ENCODE results near the gene FAM181A. TPM values are rescaled to one million over a fixed set of nuclear protein-coding genes. Genes with fewer than 3 reads are reported as not detected.

The FAM181A gene
- total RNA-seq, 4 donors from 2014 or later: not detected

GRCh38 chr14:93944348-93945069 lies 17.4 kb downstream of the FAM181A start:
- TF ChIP-seq POLR2A (IDR thresholded peaks at IDR 0.05): no peak
- TF ChIP-seq CTCF (IDR thresholded peaks at IDR 0.05): no peak
- no peak for DNase-seq (ENCODE audit: low spot score in 2 of 2)
- 80 to 82% methylated on average over 16 of the region's 16 CpGs for WGBS, 2 donors
- H3K4me3 ChIP-seq (ENCODE audit: low read depth, poor library complexity, severe bottlenecking): no peak overlapping the region
- intact Hi-C loops (cut with DNase I; ENCODE audit: low total_unique reads): no loop called here

- no peak for TF ChIP-seq CTCF (IDR thresholded peaks at IDR 0.05)
- TF ChIP-seq POLR2A (IDR thresholded peaks at IDR 0.05): no peak
- 81 to 88% methylated on average over 5 of the region's 5 CpGs for WGBS, 2 donors
- intact Hi-C loops (cut with DNase I; ENCODE audit: low total_unique reads): no loop called here
- H3K4me3 ChIP-seq (ENCODE audit: low read depth, poor library complexity, severe bottlenecking): no peak overlapping the region
- no peak for DNase-seq (ENCODE audit: low spot score in 2 of 2)
Measured at GRCh38 chr14:93945070-93945399, 17.9 kb downstream of the FAM181A start.

- 74 to 78% methylated on average over 6 of the region's 6 CpGs for WGBS, 2 donors
- no peak for DNase-seq (ENCODE audit: low spot score in 2 of 2)
- TF ChIP-seq CTCF (IDR thresholded peaks at IDR 0.05) (no peak), POLR2A (IDR thresholded peaks at IDR 0.05) (no peak)
- intact Hi-C loops (cut with DNase I; ENCODE audit: low total_unique reads): loop anchor here (1.0 kb wide), 1 partner anchor 35 kb away; no protein-coding TSS in a partner anchor
- H3K4me3 ChIP-seq (ENCODE audit: low read depth, poor library complexity, severe bottlenecking): no peak overlapping the region
Measured at GRCh38 chr14:93946104-93946503, 19.0 kb downstream of the FAM181A start.

GRCh38 chr14:93946541-93947090 lies 19.5 kb downstream of the FAM181A start:
- no peak for DNase-seq (ENCODE audit: low spot score in 2 of 2)
- intact Hi-C loops (cut with DNase I; ENCODE audit: low total_unique reads): loop anchor here (1.0 kb wide), 1 partner anchor 35 kb away; no protein-coding TSS in a partner anchor
- 42 to 46% methylated on average over 7 of the region's 7 CpGs for WGBS, 2 donors
- no peak overlapping the region for H3K4me3 ChIP-seq (ENCODE audit: low read depth, poor library complexity, severe bottlenecking)
- TF ChIP-seq CTCF (IDR thresholded peaks at IDR 0.05): no peak

GRCh38 chr14:93947282-93947681 lies 20.1 kb downstream of the FAM181A start:
- 78 to 85% methylated on average over 16 to 19 of the region's 19 CpGs for WGBS, 2 donors
- DNase-seq (ENCODE audit: low spot score in 2 of 2): no peak
- TF ChIP-seq CTCF (IDR thresholded peaks at IDR 0.05): no peak
- TF ChIP-seq POLR2A (IDR thresholded peaks at IDR 0.05): no peak
- no peak overlapping the region for H3K4me3 ChIP-seq (ENCODE audit: low read depth, poor library complexity, severe bottlenecking)
- intact Hi-C loops (cut with DNase I; ENCODE audit: low total_unique reads): no loop called here

All from lower leg skin (tissue), 4 donors.